Trophoblast cell (in vitro differentiated cells and primary cell): Measurements from ENCODE around the gene EIF3F.
A peak's percentile ranks its signal among the peaks of the same experiment; 100 is the strongest.

ENCODE experiments used
- DNase-seq, 2 donors: peaks; one replicate each; pipeline ENCODE4 v3.0.0-alpha.2; 2016
- H2AFZ ChIP-seq: 2 replicates; pipeline ENCODE4 v1.6.1; 2013; ENCODE audit warnings: low read length, moderate library complexity, mild to moderate bottlenecking; ENCODE audit not compliant: insufficient read depth, poor library complexity
- H2AK5ac ChIP-seq: 2 replicates; pipeline ENCODE4 v1.6.1; 2013; ENCODE audit warnings: mild to moderate bottlenecking, low read length
- H2BK120ac ChIP-seq: 2 replicates; pipeline ENCODE4 v1.6.1; 2013; ENCODE audit warnings: low read length, mild to moderate bottlenecking, moderate library complexity; ENCODE audit not compliant: insufficient read depth, poor library complexity
- H2BK12ac ChIP-seq: 2 replicates; pipeline ENCODE4 v1.6.1; 2013; ENCODE audit warnings: mild to moderate bottlenecking, low read length, moderate library complexity
- H2BK5ac ChIP-seq: 2 replicates; pipeline ENCODE4 v1.6.1; 2013; ENCODE audit warnings: low read length, low read depth, moderate library complexity, mild to moderate bottlenecking; ENCODE audit not compliant: poor library complexity
- H3K14ac ChIP-seq: 2 replicates; pipeline ENCODE4 v1.6.1; 2013; ENCODE audit warnings: mild to moderate bottlenecking, low read length
- H3K18ac ChIP-seq: 2 replicates; pipeline ENCODE4 v1.6.1; 2013; ENCODE audit warnings: mild to moderate bottlenecking, low read length
- H3K23ac ChIP-seq: 2 replicates; pipeline ENCODE4 v1.6.1; 2013; ENCODE audit warnings: low read length
- H3K27ac ChIP-seq: 2 replicates; pipeline ENCODE4 v1.5.1; 2013; ENCODE audit warnings: low read depth, mild to moderate bottlenecking, inconsistent platforms, low read length, moderate library complexity
- H3K27me3 ChIP-seq: 2 replicates; pipeline ENCODE4 v1.6.1; 2013; ENCODE audit warnings: inconsistent platforms, mild to moderate bottlenecking, low read length, moderate library complexity; ENCODE audit not compliant: insufficient read depth
- H3K36me3 ChIP-seq, 2 experiments: 1 replicate in 1 of 2; 2 replicates in 1 of 2; pipeline ENCODE4 v1.6.1; 2013; ENCODE audit warnings: low read length in 2 of 2, mild to moderate bottlenecking in 2 of 2, moderate library complexity in 1 of 2; ENCODE audit not compliant: insufficient read depth in 2 of 2, control insufficient read depth in 1 of 2
- H3K4ac ChIP-seq: 2 replicates; pipeline ENCODE4 v1.6.1; 2013; ENCODE audit warnings: low read depth, mild to moderate bottlenecking, low read length, moderate library complexity
- H3K4me1 ChIP-seq, 2 experiments: 1 replicate in 1 of 2; 2 replicates in 1 of 2; pipeline ENCODE4 v1.6.1; 2013; ENCODE audit warnings: low read length in 2 of 2, mild to moderate bottlenecking in 2 of 2, moderate library complexity in 1 of 2; ENCODE audit not compliant: insufficient read depth in 2 of 2, control insufficient read depth in 1 of 2
- H3K4me2 ChIP-seq: 2 replicates; pipeline ENCODE4 v1.6.1; 2013; ENCODE audit warnings: inconsistent platforms, mild to moderate bottlenecking, low read length, moderate library complexity
- H3K4me3 ChIP-seq: 2 replicates; pipeline ENCODE4 v1.5.1; 2013; ENCODE audit warnings: mild to moderate bottlenecking, low read depth, low read length, inconsistent platforms
- H3K79me1 ChIP-seq: one replicate; pipeline ENCODE4 v1.6.1; 2013; ENCODE audit warnings: low read length
- H3K79me2 ChIP-seq: 2 replicates; pipeline ENCODE4 v1.6.1; 2013; ENCODE audit warnings: low read length, mild to moderate bottlenecking; ENCODE audit not compliant: control insufficient read depth, insufficient read depth, poor library complexity
- H3K9ac ChIP-seq: 2 replicates; pipeline ENCODE4 v1.6.1; 2013; ENCODE audit warnings: mild to moderate bottlenecking, low read length
- H3K9me3 ChIP-seq: 2 replicates; pipeline ENCODE4 v1.6.1; 2013; ENCODE audit warnings: low read depth, mild to moderate bottlenecking, control low read depth, inconsistent platforms, low read length; ENCODE audit not compliant: insufficient read depth
- H4K12ac ChIP-seq: 2 replicates; pipeline ENCODE4 v1.6.1; 2013; ENCODE audit warnings: low read depth, mild to moderate bottlenecking, low read length, moderate library complexity
- H4K8ac ChIP-seq: 2 replicates; pipeline ENCODE4 v1.6.1; 2013; ENCODE audit warnings: low read depth, mild to moderate bottlenecking, low read length, moderate library complexity
- H4K91ac ChIP-seq: one replicate; pipeline ENCODE4 v1.6.1; 2013; ENCODE audit warnings: low read depth, mild to moderate bottlenecking, low read length, moderate library complexity
- WGBS: extraction: QIAGEN DNeasy Blood & Tissue Kit; methylation state at CpG from one replicate; pipeline ENCODE4 v1.1.7; 2013; ENCODE audit warnings: missing lambda C conversion rate; ENCODE audit not compliant: insufficient read length, insufficient coverage; ENCODE audit errors: extremely low coverage; 5-methylcytosine and 5-hydroxymethylcytosine counted together

EIF3F gene

GRCh38 chr11:7965386-7965785 is 21.8 kb upstream of the EIF3F start, which contains the start of gene NLRP10:
Gene NLRP10, minus strand, starts transcription at chr11:7965447. Its CDS starts 1,952 bp downstream, at chr11:7963495.
- H3K4me3 ChIP-seq: no peak within 1 kb of the TSS
- H2AK5ac ChIP-seq: no peak within 1 kb of the TSS

GRCh38 chr11:7967097-7967496 is 20.0 kb upstream of the EIF3F start:
- H3K9me3 ChIP-seq: no peaks in the 10 kb centered on the region
- no peak overlapping the region for H3K4me3 ChIP-seq
- H2BK12ac ChIP-seq: peak overlapping the region; percentile 51
- no peak overlapping the region for H3K4ac ChIP-seq
- H2BK5ac ChIP-seq: no peak overlapping the region
- H4K8ac ChIP-seq: peak overlapping the region; percentile 6
- DNase-seq: no peak
- peaks cover 19 to 30% of the 10 kb centered on the region in 2 experiments for H3K4me1 ChIP-seq
- no peak overlapping the region for H3K23ac ChIP-seq
- no peak overlapping the region for H4K12ac ChIP-seq
- no peaks in the 10 kb centered on the region for H3K27me3 ChIP-seq
- peaks cover 13% of the 10 kb centered on the region for H3K79me1 ChIP-seq
- no peaks in the 10 kb centered on the region for H3K36me3 ChIP-seq
- peak overlapping the region; percentile 19 for H3K14ac ChIP-seq
- no peak overlapping the region for H3K27ac ChIP-seq
- H3K9ac ChIP-seq: no peak overlapping the region
- no peaks in the 10 kb centered on the region for H3K79me2 ChIP-seq
- H3K4me2 ChIP-seq: no peak overlapping the region
- WGBS: no CpG with 5 or more reads among the region's 1 CpG
- no peak overlapping the region for H2AFZ ChIP-seq
- peak overlapping the region; percentile 29 for H3K18ac ChIP-seq
- peak overlapping the region; percentile 33 for H4K91ac ChIP-seq
- H2BK120ac ChIP-seq: no peak overlapping the region
- peak overlapping the region; percentile 61 for H2AK5ac ChIP-seq

More at GRCh38 chr11:7965386-7965785, 21.8 kb upstream of the EIF3F start, which contains the start of gene NLRP10:
- no CpG with 5 or more reads among the region's 1 CpG for WGBS
- Histone ChIP-seq H3K79me2 (no peaks in the 10 kb centered on the region), H3K23ac (no peak within 1 kb of the TSS), H3K36me3 (no peaks in the 10 kb centered on the region), H3K9me3 (no peaks in the 10 kb centered on the region), H2BK12ac (peak within 1 kb of the TSS; percentile 56), H3K18ac (no peak within 1 kb of the TSS), H3K27me3 (no peaks in the 10 kb centered on the region), H2BK120ac (peak within 1 kb of the TSS; percentile 14), H4K91ac (peak within 1 kb of the TSS; percentile 33), H3K4ac (no peak within 1 kb of the TSS), H3K79me1 (peaks cover 13% of the 10 kb centered on the region), H4K12ac (no peak within 1 kb of the TSS), H3K27ac (peak within 1 kb of the TSS; percentile 1), H2BK5ac (no peak within 1 kb of the TSS), H4K8ac (no peak within 1 kb of the TSS), H3K4me1 (peaks cover 19 to 30% of the 10 kb centered on the region in 2 experiments), H3K14ac (no peak within 1 kb of the TSS), H2AFZ (no peak within 1 kb of the TSS), H3K4me2 (peak within 1 kb of the TSS; percentile 25), H3K9ac (no peak within 1 kb of the TSS)
- peak in 1 of 2 donors; percentile 20 for DNase-seq

DNA sequence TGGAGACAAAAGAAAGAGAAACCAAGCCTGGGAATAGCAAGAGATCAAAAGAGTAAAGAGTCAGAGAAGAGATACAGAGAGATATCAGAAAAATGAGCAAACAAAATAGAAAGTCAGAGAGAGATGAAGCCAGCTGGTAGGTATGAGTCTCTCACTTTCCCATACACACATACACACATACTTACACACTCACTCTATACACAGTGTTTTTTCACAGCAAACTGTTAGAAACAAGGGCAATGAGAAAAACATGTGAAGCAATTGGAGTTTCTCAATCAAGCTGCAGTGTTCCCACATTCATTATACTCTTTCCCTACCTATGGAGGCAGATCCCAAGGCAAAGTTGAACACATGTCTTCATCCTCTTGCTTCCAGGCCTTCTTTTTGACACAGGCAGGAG is 19.3 kb upstream of the EIF3F start:
- no peak overlapping the region for H2AFZ ChIP-seq
- H3K18ac ChIP-seq: no peak overlapping the region
- no peak overlapping the region for H3K4me3 ChIP-seq
- no peak overlapping the region for H3K9ac ChIP-seq
- H4K91ac ChIP-seq: peak overlapping the region; percentile 69
- no peak overlapping the region for H2AK5ac ChIP-seq
- peaks cover 13% of the 10 kb centered on the region for H3K79me1 ChIP-seq
- H3K4me2 ChIP-seq: no peak overlapping the region
- peak overlapping the region; percentile 85 for H2BK12ac ChIP-seq
- DNase-seq: no peak
- peak overlapping the region; percentile 11 for H4K8ac ChIP-seq
- no peak overlapping the region for H3K23ac ChIP-seq
- no peak overlapping the region for H4K12ac ChIP-seq
- H3K79me2 ChIP-seq: no peaks in the 10 kb centered on the region
- no peaks in the 10 kb centered on the region for H3K27me3 ChIP-seq
- H3K36me3 ChIP-seq: no peaks in the 10 kb centered on the region
- H3K4me1 ChIP-seq: peaks cover 19 to 30% of the 10 kb centered on the region in 2 experiments
- peak overlapping the region; percentile 8 for H3K4ac ChIP-seq
- H2BK120ac ChIP-seq: peak overlapping the region; percentile 29
- peak overlapping the region; percentile 65 for H2BK5ac ChIP-seq
- no peaks in the 10 kb centered on the region for H3K9me3 ChIP-seq
- peak overlapping the region; percentile 3 for H3K14ac ChIP-seq
- peak overlapping the region; percentile 20 for H3K27ac ChIP-seq

DNA sequence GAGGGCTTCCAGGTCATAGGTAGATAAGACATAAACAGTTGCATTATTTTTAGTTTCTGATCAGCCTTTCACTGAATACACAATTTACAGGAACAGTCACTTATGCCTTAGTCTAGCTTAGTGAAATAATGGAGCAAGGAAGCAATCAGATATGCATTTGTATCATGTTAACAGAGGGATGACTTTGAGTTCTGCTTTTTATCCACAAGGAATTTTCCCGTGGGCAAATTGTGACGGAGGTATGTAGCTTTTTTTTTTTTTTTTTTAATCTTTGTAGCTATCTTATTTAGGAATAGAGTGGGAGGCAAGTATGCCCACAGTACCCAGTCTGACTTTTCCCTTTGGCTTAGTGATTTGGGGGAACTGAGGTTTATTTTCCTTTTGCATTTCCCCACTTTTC is 18.5 kb upstream of the EIF3F start:
- no peak overlapping the region for H2BK120ac ChIP-seq
- H3K4me2 ChIP-seq: no peak overlapping the region
- no peak overlapping the region for H2BK5ac ChIP-seq
- no peak overlapping the region for H4K12ac ChIP-seq
- H3K14ac ChIP-seq: no peak overlapping the region
- no peak overlapping the region for H2BK12ac ChIP-seq
- no peaks in the 10 kb centered on the region for H3K79me2 ChIP-seq
- no peak overlapping the region for H4K8ac ChIP-seq
- no peak overlapping the region for H2AK5ac ChIP-seq
- H3K4me3 ChIP-seq: no peak overlapping the region
- no peaks in the 10 kb centered on the region for H3K36me3 ChIP-seq
- no CpG with 5 or more reads among the region's 2 CpGs for WGBS
- peaks cover 13% of the 10 kb centered on the region for H3K79me1 ChIP-seq
- peaks cover 19 to 26% of the 10 kb centered on the region in 2 experiments for H3K4me1 ChIP-seq
- H4K91ac ChIP-seq: no peak overlapping the region
- no peaks in the 10 kb centered on the region for H3K27me3 ChIP-seq
- H2AFZ ChIP-seq: no peak overlapping the region
- DNase-seq: peak in 1 of 2 donors; percentile 34
- no peak overlapping the region for H3K4ac ChIP-seq
- H3K27ac ChIP-seq: peak overlapping the region; percentile 38
- no peak overlapping the region for H3K9ac ChIP-seq
- no peaks in the 10 kb centered on the region for H3K9me3 ChIP-seq
- no peak overlapping the region for H3K23ac ChIP-seq
- no peak overlapping the region for H3K18ac ChIP-seq
